COR-L47 (cell line): ENCODE measurements around the gene MYO5B.

Experiments used
- DNase-seq: peaks from one replicate; lab custom pipeline; 2025; lab: John Stamatoyannopoulos, UW

The MYO5B gene

DNA sequence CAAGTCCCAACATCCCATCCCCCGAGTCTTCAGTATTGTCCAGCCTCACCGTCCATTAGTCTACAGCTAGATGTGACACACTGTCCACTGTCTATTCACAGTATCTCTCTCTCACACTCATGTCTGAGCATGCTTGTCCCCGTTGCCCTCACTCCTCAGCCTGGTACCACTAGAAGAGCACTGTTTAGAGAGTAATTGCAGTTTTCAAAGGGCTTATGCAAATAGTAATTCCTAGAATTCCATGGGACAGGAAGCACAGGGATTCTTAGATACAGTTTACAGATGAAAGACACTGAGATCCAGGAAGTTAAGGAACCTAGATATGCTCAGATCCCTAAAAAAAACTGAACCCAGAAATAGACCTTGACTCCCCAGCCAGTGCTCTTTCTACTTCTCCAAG is 125.5 kb downstream of the MYO5B start:
- no peak for DNase-seq

DNA sequence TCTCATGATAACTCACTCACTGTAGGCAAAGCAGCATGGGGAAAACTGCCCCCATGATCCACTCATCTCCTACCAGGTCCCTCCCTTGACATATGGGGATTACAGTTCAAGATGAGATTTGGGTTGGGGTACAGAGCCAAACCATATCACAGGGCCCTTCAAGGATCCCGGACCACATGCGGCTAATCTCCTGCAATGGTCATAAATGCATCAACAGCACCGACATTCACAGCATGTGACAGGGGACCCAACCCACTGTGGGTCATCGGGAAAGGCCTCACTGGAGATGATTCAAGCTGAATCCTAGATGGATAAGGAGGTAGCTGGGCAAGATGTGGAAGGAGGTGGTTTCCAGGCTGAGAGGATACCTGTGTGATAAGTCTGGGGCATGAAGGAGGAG is 129.4 kb downstream of the MYO5B start:
- no peak for DNase-seq

GRCh38 chr18:50065039-50065438 is 129.9 kb downstream of the MYO5B start:
- no peak for DNase-seq

- DNase-seq = peak; percentile 85
Measured at GRCh38 chr18:50061876-50062517, 132.9 kb downstream of the MYO5B start.

GRCh38 chr18:50060822-50061221 is 134.1 kb downstream of the MYO5B start:
- DNase-seq = no peak

DNA sequence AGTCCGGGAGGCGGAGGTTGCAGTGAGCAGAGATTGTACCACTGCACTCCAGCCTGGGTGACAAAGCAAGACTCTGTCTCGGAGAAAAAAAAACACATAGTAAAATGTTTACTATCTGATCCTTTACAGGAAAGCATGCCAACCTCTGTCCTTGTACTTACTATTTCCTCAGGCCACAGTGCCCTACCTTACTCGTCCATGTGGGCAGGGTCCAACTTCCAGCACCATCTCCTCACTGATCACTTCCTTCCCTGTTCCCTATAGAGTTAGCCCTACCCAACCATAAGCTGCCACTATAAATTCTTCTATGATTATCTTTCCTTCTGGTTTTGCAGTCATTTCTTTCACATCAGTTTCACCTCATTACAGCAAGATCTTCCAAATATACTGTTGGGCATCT is 136.2 kb downstream of the MYO5B start:
- no peak for DNase-seq

- no peak for DNase-seq
Measured at GRCh38 chr18:50057009-50057408, 137.9 kb downstream of the MYO5B start.

DNA sequence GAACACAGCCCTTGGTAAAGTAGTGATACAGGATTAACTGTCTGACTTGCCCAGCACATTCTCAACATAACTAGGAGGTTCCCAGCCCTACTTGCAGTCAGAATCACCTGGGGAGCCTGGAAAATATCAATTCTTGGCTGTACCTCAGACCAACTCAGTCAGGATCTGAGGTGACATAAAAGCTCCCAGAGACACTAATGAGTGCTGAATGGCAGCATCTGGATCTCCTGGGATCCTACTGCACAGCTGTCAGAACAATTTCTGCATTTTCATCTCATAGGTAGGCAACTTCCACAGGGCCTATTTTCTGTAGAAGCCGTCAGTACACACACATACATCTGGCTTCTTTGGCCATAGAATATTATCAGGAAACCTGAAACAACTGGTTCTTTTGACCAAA is 138.8 kb downstream of the MYO5B start:
- DNase-seq = no peak

GRCh38 chr18:50055488-50055887 is 139.5 kb downstream of the MYO5B start:
- no peak for DNase-seq

- DNase-seq = no peak
Measured at GRCh38 chr18:50053111-50053510, 141.8 kb downstream of the MYO5B start.

DNA sequence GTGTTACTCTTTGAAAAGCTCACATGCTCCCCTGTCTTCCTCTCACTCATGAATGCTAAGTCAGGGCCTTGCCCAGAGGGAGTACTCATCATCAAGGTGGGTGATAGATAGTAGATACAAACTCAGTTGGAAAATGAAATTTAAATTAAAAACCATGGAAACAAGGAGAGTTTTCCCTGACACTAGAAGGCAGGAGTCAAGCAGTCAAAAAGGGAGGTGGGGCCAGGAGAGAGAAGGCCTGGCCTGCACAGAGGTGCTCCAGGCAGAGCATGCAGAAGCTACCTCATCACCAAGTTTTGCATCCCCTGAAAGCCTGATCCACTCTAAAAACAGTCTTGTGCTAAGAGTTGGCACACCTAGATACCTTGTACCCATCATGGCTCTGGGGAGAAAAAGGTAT is 143.7 kb downstream of the MYO5B start:
- no peak for DNase-seq

GRCh38 chr18:50045126-50045525 is 149.8 kb downstream of the MYO5B start:
- DNase-seq = no peak

- DNase-seq = no peak
Measured at GRCh38 chr18:50044402-50044801, 150.5 kb downstream of the MYO5B start.

GRCh38 chr18:50042611-50043010 is 152.3 kb downstream of the MYO5B start:
- DNase-seq = no peak

- DNase-seq = no peak
Measured at GRCh38 chr18:50039746-50040145, 155.2 kb downstream of the MYO5B start.

- DNase-seq = no peak
Measured at GRCh38 chr18:50038448-50038847, 156.5 kb downstream of the MYO5B start.

GRCh38 chr18:50034029-50034428 is 160.9 kb downstream of the MYO5B start:
- no peak for DNase-seq

DNA sequence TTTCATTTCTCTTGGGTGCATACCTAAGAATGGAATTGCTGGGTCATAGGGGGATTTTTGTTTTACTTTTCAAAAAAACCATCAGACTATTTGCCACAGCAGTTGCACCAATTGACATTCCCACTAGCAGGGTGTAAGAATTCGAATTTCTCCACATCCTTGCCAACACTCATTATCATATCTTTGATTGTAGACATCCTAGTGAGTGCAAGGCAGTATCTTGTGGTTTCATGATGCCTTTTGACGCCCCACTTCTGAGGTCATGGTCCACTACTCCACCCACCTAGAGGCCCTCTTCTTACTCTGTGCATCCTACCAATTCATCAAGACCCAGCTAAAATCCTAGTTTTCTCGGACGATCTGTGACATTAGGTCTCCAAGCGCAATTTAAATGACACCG is 161.9 kb downstream of the MYO5B start:
- DNase-seq = no peak

DNA sequence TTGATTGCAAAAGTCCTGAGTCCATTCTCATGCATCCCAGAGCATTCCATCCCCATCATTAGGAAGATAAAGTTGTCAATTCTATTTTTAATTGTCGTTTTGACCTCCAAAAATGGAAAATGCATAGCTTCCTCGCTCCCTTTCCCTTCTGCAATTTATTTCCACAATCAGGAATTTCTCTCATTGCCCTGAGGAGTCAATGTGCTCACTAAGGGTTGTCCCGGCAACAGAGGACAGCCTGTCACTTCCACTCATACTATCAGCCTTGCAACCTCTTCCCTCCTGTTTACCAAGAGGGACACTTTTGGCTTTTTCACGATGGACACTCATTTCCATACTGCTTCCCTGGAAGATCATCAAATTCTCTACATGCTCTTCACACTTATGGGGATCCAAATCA is 164.8 kb downstream of the MYO5B start:
- no peak for DNase-seq

DNA sequence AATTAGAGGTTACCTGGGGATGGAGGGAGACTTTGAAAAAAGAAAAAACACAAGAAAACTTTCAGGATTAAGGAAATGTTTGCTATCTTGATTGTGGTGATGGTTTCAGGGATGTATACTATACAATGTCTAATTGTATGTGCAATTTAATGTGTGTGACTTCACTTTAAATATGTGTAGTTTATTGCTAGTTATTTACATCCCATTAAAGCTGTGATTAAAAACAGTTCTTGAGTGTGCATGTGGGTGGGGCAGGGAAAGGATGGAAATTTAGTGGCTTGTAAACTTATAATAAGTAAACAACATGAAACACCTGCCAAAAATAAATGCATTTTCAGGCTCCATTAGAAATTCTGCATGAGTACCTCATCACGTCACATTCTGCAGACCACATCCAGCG is 167.0 kb downstream of the MYO5B start:
- DNase-seq = no peak

- DNase-seq = no peak
Measured at GRCh38 chr18:50024466-50024865, 170.5 kb downstream of the MYO5B start.

GRCh38 chr18:50022985-50023384 is 172.0 kb downstream of the MYO5B start:
- no peak for DNase-seq

DNA sequence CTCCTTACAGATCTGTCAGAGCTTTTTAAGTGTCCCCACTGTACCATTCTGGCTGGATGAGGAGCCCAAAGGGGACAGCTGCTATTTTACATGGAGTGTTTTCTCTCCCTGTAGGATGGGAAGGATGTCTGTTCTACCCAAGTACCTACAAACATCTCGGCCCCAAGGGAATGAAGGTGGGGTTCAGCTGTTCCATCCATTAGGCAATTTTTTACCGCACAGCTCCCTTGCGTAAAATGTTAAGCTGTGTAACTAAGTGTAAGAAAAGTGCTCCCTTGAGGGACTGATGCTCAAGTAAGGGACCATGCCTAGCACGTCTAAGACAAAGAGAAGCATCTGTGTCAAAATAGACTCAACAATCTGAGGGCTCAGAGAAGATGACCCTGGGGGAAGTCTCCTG is 180.3 kb downstream of the MYO5B start:
- no peak for DNase-seq

DNA sequence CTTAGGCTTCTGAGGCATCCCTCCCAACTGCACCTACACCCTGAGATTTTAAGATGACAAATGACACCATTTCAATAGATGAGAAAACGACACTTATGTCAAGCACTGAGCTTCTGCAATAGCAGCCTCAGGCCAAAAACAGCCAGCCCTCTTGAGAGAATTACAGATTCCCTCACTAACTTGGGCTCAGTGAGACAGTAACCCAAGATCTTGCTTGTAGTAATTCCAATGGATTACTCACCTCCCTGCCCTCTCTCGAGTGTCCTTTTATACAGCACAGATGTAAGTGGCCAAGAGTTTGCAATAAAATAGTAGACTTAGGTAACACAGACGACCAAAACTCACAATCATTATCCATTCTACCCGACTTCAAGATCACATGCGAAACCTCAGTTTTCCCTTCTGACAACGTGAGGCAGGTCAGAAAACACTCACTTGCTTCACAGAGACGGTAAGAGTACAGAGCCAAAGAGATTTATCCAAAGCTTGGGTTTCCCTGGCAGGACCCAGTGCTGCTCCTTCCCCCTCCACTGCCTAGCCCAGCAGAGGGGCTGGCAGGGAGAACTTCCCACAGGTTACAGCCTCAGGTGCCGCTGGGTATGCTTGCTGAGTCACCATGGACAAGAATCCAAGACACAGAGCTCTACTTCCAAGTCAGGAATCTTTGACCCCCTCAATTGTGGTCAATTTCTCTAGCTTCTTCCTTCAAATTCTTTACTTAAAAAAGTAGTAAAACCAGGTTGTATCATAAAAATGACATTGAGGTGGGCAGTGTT is 181.4 kb downstream of the MYO5B start:
- DNase-seq = no peak
